DND-41 (cell line): ENCODE measurements around the gene CEACAM21.

Experiments
- CTCF ChIP-seq: IDR thresholded peaks from 2 replicates; pipeline ENCODE4 v1.5.1; 2012; ENCODE audit warnings: borderline replicate concordance, low read length, moderate library complexity, mild to moderate bottlenecking; ENCODE audit not compliant: poor library complexity, severe bottlenecking; ENCODE audit errors: extremely low read depth
- EZH2 ChIP-seq: IDR thresholded peaks from 3 replicates; pipeline ENCODE4 v1.6.1; 2012; ENCODE audit warnings: borderline replicate concordance, low read depth, mild to moderate bottlenecking, moderate library complexity, low read length, inconsistent platforms; ENCODE audit not compliant: severe bottlenecking

GRCh38 chr19:41627966-41628675 is 52.2 kb downstream of the CEACAM21 start:
- no peak for TF ChIP-seq CTCF
- TF ChIP-seq EZH2: no peak
